Measurements from ENCODE around the gene NELFB.

The NELFB gene

DNA sequence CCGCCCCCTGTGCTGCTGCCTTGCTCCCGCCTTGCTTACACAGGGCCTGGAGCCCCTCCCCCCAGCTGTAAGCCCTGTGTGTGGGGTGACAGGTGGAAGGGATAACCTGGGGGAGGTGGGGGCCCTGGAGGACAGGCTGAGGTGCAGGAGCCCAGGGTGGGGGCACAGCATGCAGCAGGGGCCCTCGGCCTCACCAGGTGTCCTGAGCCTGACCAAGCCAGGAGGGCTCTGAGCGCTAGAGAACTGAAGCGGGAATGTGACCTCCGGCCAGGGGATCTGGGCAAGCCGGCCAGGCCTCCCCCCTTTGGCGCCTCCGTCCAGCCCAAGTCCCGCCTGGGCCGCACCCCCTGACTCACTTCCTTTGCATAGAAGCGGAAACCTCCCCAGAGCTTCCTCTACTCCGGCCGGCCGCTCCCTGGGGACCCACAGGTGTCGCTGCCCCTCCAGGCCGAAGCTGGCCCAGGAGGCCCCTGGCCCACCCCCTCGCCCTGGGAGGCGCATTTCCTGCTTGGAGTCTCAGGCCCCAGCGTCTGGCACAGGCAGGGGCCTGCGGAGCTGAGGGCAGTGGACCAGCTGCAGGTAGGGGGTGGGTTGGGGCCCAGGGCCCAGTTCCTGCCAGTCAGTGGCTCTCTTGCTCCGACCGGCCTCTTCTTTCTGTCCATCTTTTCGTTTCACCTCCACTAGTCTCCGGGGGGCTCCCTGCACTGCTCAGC is 22.4 kb downstream of the NELFB start, which contains the start of gene TOR4A:
TSS of gene TOR4A (plus strand) at position 398 of the 713 bp plus-strand sequence. CDS start 964 bp downstream, outside the sequence.
- DNase-seq (ENCODE audit: extremely low read depth, low read depth) = peak; percentile 43
- TF ChIP-seq, protein P1, sequence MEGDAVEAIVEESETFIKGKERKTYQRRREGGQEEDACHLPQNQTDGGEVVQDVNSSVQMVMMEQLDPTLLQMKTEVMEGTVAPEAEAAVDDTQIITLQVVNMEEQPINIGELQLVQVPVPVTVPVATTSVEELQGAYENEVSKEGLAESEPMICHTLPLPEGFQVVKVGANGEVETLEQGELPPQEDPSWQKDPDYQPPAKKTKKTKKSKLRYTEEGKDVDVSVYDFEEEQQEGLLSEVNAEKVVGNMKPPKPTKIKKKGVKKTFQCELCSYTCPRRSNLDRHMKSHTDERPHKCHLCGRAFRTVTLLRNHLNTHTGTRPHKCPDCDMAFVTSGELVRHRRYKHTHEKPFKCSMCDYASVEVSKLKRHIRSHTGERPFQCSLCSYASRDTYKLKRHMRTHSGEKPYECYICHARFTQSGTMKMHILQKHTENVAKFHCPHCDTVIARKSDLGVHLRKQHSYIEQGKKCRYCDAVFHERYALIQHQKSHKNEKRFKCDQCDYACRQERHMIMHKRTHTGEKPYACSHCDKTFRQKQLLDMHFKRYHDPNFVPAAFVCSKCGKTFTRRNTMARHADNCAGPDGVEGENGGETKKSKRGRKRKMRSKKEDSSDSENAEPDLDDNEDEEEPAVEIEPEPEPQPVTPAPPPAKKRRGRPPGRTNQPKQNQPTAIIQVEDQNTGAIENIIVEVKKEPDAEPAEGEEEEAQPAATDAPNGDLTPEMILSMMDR (IDR thresholded peaks at IDR 0.05; ENCODE audit: low read depth, low read length) = peak; percentile 6; the same call in 1 of the 2 replicates

DNA sequence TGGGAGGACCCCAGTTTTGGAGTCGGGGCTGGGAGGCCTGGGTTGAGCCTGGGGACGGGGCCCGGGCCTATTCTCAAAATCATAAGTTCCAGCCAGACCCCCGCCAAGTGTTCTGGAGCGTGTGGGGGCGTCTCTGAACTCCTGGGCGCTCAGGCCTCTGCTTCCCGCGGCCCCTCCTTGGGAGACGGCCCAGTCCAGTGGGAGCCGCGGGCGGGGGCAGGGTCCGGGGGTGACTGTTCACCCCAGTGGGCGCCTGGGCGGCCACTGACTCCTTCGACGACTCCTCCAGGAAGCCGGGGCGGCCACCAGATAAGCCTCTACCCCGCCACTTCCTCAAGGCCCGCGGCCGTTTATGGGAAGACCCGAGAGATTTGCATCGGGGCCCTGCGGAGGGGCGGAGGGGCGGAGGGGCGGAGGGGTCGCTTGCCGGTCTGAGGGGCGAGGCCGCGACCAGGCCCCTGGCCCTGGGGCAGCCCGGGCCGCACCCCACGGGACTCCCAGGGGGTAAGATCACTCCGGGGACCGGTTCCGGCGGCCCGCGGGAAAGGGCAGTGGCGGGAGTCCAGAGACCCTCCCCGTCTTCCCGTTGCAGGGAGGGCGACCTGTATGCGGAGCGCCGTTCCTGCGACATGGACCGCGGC is 23.1 kb downstream of the NELFB start:
- DNase-seq (ENCODE audit: extremely low read depth, low read depth) = no peak
- TF ChIP-seq, protein P1 (IDR thresholded peaks at IDR 0.05; ENCODE audit: low read depth, low read length) = no peak

DNA sequence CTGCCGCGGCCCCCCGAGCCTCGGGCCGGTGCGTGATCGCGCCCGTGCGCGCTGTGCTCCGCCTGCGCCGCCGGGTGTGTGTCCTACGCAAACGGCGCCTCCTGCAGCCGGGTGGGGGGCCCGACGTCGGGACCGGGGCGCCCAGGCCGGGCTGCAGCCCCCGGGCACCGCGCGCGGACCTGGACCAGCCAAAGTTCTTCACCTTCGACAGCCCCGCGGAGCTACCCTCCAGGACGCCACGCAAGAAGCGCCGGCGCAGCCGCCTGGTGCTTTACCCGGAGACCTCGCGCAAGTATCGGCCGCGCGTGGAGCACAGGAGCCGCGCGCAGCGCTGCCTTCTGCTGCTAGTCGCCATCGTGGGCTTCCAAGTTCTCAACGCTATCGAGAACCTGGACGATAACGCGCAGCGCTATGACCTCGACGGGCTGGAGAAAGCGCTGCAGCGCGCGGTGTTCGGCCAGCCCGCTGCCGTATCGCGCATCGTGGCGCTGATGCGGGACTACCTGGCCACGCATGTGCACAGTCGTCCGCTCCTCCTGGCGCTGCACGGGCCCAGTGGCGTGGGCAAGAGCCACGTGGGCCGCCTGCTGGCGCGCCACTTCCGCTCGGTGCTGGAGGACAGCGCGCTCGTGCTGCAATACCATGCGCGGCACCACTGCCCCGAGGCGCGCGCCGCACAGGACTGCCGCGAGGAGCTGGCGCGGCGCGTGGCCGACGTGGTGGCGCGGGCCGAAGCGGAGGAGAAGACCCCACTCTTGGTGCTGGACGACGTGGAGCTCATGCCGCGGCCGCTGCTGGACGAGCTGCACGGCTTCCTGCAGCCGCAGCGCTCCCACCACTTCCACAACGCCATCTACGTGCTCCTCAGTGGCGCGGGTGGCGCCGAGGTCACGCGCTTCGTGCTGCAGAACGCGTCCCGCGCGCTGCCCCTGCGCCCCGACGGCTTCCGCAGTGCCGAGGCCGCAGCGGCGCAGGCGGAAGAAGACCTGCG is 23.9 kb downstream of the NELFB start:
- TF ChIP-seq, protein P1 (IDR thresholded peaks at IDR 0.05; ENCODE audit: low read depth, low read length) = no peak

DNA sequence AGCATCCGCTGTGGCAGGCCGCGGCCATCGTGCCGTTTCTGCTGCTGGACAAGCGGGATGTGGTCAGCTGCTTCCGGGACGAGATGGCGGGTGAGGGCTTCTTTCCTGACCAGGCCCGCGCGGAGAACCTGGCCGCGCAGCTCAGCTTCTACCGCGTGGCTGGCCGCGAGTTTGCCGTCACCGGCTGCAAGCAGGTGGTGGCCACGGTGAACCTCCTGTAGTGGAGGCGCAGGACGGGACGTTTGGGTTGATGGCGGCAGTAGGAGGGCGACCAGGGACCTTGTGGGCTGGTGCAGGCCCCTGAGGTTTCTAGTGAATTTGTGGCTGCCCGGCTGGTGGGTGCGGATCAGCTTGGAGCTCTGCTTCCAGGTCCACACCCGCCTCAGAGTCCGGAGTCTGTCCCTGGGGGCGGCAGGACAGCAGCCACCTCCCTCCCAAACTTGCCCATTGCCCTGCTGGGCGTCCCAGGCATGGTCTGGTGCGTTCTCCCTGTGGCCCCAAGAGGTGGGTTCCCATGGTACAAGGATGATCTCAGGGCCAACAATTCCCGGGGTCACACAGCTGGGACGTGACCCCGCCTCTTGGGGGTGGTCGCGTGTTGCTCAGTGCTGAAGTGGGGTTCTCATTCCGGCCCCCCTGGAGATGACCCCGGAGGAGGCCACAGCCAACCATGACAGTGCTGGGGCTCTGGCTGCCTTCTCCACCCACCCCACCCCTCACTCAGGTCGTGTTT is 24.8 kb downstream of the NELFB start:
- no peak for DNase-seq (ENCODE audit: extremely low read depth, low read depth)
- TF ChIP-seq, protein P1 (IDR thresholded peaks at IDR 0.05; ENCODE audit: low read depth, low read length) = no peak

More for the DNA sequence above, 23.9 kb downstream of the NELFB start:
- no peak for DNase-seq (ENCODE audit: extremely low read depth, low read depth)

DNA sequence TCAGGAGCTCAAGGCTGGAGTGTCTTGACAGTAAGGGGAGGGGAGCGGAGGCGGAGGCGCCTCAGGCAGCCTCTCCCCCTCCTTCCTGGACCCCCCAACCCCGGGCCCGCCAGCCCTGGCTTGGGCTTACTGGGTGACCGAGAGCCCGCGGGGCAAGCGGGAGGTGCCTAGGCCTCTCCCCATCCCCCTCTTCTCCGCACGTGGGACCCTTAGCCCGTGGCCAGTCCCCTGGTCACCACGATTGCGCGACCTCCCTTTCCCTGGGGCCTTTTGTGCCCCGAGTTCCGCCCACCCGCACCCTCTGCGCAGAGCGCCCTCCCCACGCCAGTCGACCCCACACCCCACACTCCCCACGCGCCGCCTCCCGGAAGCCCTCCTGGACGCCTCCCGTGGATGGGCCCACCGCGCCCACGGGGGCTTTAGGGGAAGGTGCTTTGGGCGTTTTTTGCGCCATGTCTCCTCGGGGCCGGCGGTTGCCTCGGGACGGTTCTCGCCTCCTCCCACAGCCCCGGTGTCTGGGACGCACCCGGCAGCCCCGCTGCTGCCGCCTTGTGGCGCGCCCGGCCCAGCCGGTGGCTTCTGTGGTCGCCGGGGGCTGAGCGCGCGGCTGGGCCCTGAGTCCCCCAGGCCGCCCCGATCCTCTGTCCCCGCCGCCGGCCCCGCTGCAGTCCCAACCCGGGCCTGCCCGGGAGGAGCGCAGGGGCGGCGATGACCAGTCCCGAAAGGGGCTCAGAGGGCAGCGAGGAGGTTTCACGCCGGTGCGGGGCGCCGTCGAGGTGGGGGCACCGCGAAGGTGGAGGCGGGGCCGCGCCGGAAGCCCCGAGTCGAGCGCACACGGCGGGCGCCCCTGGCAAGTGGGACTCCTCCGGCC is 25.6 kb downstream of the NELFB start:
- TF ChIP-seq, protein P1 (IDR thresholded peaks at IDR 0.05; ENCODE audit: low read depth, low read length) = no peak
- DNase-seq (ENCODE audit: extremely low read depth, low read depth) = no peak

Measured in AG09319 (cell line).